ENCODE results near the gene EIF5B. TPM values are rescaled to one million over a fixed set of nuclear protein-coding genes. Genes with fewer than 3 reads are reported as not detected.

EIF5B gene
- total and polyA plus RNA-seq, 2 of the 8 experiments (the other 6 are each of a cell fraction or from before 2014, with no cell fraction given), result 10.7 to 64.5 TPM

DNA sequence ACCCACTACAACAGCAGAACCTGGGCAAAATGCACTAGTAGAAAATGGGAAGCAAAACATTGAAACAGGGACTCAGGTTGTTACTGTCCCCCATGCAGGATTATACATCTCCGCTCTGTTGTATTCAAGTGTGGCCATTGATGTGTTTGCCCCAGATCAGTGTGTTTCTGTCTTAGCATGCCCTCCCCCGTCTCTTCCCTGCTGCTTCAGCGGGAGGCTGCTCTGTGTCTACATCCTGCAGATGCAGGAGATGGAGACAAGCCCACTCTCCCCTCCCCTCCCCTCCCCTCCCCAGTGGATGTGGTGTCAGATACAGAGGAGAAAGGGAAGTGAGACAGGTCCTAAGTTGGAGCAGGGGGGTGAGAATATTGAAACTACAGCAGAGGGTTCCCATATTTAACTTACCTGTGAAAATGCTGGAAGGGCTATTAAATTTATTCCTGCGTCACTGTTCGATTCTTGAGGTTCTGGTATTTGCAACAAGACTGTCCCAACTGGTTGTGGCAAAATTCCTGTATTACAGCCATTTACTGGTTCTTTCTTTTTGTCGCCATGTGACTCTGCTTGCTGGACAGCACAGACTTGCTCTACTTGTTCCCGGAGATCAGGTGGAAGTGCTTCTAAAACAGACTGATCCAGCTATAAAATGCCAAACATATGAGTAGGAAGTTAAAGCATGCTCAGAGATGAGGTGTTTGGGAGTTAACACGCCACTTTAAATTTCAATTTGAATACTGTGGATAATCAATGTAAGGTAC is 67.0 kb downstream of the EIF5B start:
- no peak overlapping the region for H4K91ac ChIP-seq (replicated peaks; ENCODE audit: insufficient read length, low read length)
- no peaks in the 10 kb centered on the region for H3K27me3 ChIP-seq (replicated peaks in 1 of 4; ENCODE audit: control insufficient read depth in 3 of 4, extremely low read depth in 1 of 4, insufficient read depth in 3 of 4, low read length in 3 of 4)
- H2BK120ac ChIP-seq (replicated peaks; ENCODE audit: low read depth, low read length), result no peak overlapping the region
- H3K27ac ChIP-seq (ENCODE audit: low read depth, low read length), result no peak overlapping the region
- no peaks in the 10 kb centered on the region for H3K79me2 ChIP-seq (ENCODE audit: control insufficient read depth in 1 of 2, insufficient read depth in 2 of 2, low read length in 2 of 2)
- no peak overlapping the region for H3K9ac ChIP-seq (replicated peaks in 1 of 4; ENCODE audit: extremely low read depth in 1 of 4, low read depth in 3 of 4, low read length in 3 of 4)
- no peak overlapping the region for H3K18ac ChIP-seq (ENCODE audit: extremely low read depth, low read length)
- H3K4me1 ChIP-seq (replicated peaks in 1 of 4; ENCODE audit: control insufficient read depth in 3 of 4, insufficient read depth in 4 of 4, low read length in 3 of 4), result peaks cover 0 to 4% (median 2%) of the 10 kb centered on the region in 4 experiments; a peak in 4 of 7 replicates
- no peak overlapping the region for H3K4ac ChIP-seq (replicated peaks; ENCODE audit: insufficient read length, low read depth, low read length)
- H3K56ac ChIP-seq (replicated peaks; ENCODE audit: insufficient read length, low read depth, low read length), result no peak overlapping the region
- no peak overlapping the region for H3K14ac ChIP-seq (ENCODE audit: insufficient read length)
- POLR2A ChIA-PET (ENCODE audit: partially characterized antibody), result interaction anchor here (1.0 kb wide), 2 partner anchors 30 to 39 kb away, joined by 3 to 4 read pairs; no protein-coding TSS in a partner anchor
- FAIRE-seq (no peak), DNase-seq (ENCODE audit: low read depth in 1 of 2, low spot score in 2 of 2) (no peak)
- no peaks in the 10 kb centered on the region for H3K23me2 ChIP-seq (ENCODE audit: low read depth, low read length)
- 89% methylated on average over 8 of the region's 8 CpGs; no CpG with 5 or more reads in 1 of the 2 experiments for WGBS, 2 experiments (ENCODE audit: extremely low coverage in 1 of 2, insufficient coverage in 1 of 2, insufficient read length in 1 of 2, insufficient replicate concordance in 2 of 2, low coverage in 1 of 2, low lambda C conversion rate in 2 of 2, missing lambda C conversion rate in 1 of 2)
- CTCF ChIA-PET (ENCODE audit: partially characterized antibody), result interaction anchor here (0.9 to 2.3 kb wide), 7 partner anchors 8 to 87 kb away, joined by 3 to 11 read pairs (median 3); partner anchors contain the start of genes EIF5B and TXNDC9
- no peaks in the 10 kb centered on the region for H4K20me1 ChIP-seq (replicated peaks in 1 of 2; ENCODE audit: control insufficient read depth in 1 of 2, insufficient read depth in 2 of 2, low read length in 2 of 2)
- H4K8ac ChIP-seq (ENCODE audit: extremely low read depth, insufficient read depth, low read length), result no peak overlapping the region
- H4K5ac ChIP-seq (ENCODE audit: insufficient read length, low read depth, low read length), result no peak overlapping the region
- no peak overlapping the region for H3K4me2 ChIP-seq (ENCODE audit: insufficient read depth in 1 of 2, low read depth in 2 of 2, low read length in 2 of 2)
- no peak overlapping the region for H2AK5ac ChIP-seq (ENCODE audit: low read depth, low read length)
- no peak overlapping the region for H2BK12ac ChIP-seq (ENCODE audit: low read depth, low read length)
- no peak overlapping the region for H3K4me3 ChIP-seq (ENCODE audit: extremely low read depth in 1 of 4, insufficient read depth in 2 of 4, low read depth in 3 of 4, low read length in 4 of 4)
- H2BK15ac ChIP-seq (ENCODE audit: low read length), result no peak overlapping the region
- peaks cover 10 to 80% (median 47%) of the 10 kb centered on the region in 4 experiments for H3K36me3 ChIP-seq (ENCODE audit: control insufficient read depth in 2 of 4, insufficient read depth in 4 of 4, low read length in 3 of 4)
- H2BK5ac ChIP-seq (ENCODE audit: low read depth, low read length), result no peak overlapping the region
- no peaks in the 10 kb centered on the region for H3K79me1 ChIP-seq (ENCODE audit: low read depth, low read length)
- no peak overlapping the region for H2BK20ac ChIP-seq (ENCODE audit: low read length)
- no peaks in the 10 kb centered on the region for H3K9me3 ChIP-seq (ENCODE audit: insufficient read depth in 2 of 2, low read depth in 1 of 2, low read length in 1 of 2)
- no peak overlapping the region for H2AFZ ChIP-seq (ENCODE audit: low read length)
- H3K23ac ChIP-seq (ENCODE audit: insufficient read length), result no peak overlapping the region
- TF ChIP-seq RBBP5 (IDR thresholded peaks at IDR 0.05; ENCODE audit: borderline replicate concordance, low read depth, low read length) (no peak), MAFK (IDR thresholded peaks at IDR 0.05; ENCODE audit: low read depth, low read length) (no peak), SAP30 (IDR thresholded peaks at IDR 0.05; ENCODE audit: insufficient read depth, insufficient replicate concordance, low read length) (no peak), RNF2 (IDR thresholded peaks at IDR 0.05; ENCODE audit: borderline replicate concordance, low read depth, low read length, missing control alignments, poor library complexity, severe bottlenecking) (no peak), KDM1A (IDR thresholded peaks at IDR 0.05; ENCODE audit: borderline replicate concordance, low read length) (no peak), SIRT6 (IDR thresholded peaks at IDR 0.05; ENCODE audit: low read length) (no peak), TBP (IDR thresholded peaks at IDR 0.05; ENCODE audit: low read depth, low read length) (no peak), SUZ12 (IDR thresholded peaks at IDR 0.05; ENCODE audit: low read length) (no peak), JUND (IDR thresholded peaks at IDR 0.05; ENCODE audit: low read length) (no peak), SIN3A (conservative IDR thresholded peaks at IDR 0.05 in 1 of 2, IDR thresholded peaks at IDR 0.05 in 1 of 2; ENCODE audit: low read depth in 1 of 2, low read length in 2 of 2) (no peak)
- TF ChIP-seq, protein P1, sequence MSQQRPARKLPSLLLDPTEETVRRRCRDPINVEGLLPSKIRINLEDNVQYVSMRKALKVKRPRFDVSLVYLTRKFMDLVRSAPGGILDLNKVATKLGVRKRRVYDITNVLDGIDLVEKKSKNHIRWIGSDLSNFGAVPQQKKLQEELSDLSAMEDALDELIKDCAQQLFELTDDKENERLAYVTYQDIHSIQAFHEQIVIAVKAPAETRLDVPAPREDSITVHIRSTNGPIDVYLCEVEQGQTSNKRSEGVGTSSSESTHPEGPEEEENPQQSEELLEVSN (IDR thresholded peaks at IDR 0.05), result no peak

All from H1 (cell line).